NCI-H226 (cell line): ENCODE results near the gene SLC25A44.
"Not testable (repeated sequence)": the region's sequence is repeated elsewhere in the genome, so short reads cannot be mapped to it uniquely, and the experiment has no call there.

Experiments
- DNase-seq: peaks from one replicate; pipeline ENCODE4 v3.0.0-alpha.2; 2015

Gene SLC25A44

DNA sequence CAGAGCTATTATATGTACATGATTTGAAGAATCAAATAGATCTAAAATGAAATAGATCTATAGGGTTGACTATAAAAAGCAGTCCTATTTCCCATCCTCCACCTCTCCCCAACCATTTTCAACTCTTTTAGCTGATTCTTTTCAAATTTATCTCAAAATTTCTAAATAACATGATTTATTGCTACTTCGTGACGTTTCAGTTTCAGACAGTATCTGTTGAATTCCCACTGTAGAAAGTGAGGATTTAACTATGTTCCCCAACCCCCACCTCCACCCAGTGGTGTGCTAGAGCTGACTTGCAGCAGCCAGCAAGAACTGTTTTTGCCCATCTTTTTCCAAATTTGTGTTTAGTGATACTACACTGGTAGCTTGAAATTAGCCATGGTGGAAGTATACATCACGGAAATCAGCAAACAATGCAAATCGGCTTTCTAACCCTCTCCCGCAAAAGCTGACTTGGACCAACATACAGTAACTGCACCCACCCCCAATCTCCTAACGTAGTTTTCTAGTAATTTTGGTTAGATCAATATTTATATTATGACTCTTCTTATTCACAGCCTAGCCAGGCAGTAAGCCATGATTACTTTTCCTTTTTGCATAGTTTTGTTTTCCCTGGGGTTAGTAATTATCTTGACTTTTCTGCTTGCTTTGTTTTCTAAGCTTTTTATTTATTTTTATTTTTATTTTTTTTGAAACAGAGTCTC, 29.6 kb upstream of the SLC25A44 start:
- no peak for DNase-seq

DNA sequence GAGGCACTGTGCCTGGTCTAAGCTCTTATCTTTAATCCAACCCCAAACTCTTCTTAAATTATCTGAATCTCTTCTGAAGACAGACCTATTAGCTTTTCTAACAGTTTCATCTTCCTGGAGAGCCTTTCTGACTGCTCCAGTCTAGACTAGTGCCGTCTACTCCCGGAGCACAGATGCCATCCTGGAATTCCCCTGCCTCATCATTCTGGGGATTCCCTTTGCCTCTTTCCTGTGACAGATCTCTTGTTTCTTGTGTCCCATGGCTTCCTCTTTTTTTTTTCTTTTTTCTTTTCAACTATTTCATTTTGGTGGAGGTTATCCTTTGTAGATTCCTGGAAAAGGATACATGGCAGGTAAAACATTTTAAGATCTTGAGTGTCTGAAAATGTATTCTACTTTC, 28.8 kb upstream of the SLC25A44 start:
- no peak for DNase-seq

DNA sequence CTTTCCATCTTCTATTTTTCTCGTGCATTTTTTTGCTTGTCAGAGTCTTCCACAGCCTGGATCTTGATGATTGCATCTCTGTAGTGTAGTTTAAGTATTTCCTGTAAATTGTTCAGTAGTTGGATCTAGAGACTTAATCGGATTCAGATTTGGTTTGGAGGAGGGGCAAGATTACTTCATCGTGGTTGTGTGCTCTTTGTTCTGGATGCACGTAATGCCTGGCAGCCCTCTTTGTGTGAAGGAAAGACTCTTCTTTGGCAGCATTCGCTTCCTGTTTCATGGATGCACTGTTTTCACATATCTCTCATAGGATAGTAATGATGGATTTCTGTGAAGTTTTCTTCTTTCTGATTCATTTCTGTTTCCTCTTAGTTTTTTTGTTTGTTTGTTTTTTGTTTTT, 26.4 kb upstream of the SLC25A44 start:
- DNase-seq = no peak

DNA sequence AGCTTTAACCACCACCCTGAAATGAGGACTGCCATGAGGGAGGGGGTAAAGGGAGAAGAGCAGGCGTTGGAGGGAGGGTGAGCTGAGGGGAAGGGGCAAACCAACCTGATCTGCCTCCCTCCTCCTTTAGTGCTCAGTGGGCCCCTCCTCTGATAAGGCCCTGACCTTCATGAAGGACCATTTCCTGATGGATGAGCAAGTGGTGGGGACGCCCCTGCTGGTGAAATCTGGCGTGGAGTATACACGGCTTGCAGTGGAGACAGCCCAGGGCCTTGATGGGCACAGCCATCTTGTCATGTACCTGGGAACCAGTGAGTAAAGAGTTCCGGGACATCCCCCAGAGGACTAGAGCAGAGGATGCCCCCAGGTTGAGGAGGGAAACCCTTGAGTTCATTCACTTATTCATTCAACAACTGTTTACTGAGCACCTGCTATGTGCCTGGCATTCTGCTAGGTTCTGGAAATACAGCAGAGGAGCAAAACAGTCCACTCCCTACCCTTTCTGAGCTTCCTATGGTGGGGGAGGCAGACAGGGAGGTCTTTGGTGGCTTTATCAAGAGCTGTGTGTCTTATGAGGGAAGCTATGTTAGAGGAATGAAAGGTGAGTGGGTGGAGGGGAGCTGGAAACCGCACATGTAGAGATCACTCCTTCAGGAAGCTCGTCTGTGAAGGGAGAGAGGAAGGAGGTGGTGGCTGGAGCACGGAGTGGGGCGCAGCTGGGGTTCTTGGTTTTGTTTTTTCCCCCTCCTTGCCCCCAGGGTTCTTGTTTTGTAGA, 21.0 kb upstream of the SLC25A44 start:
- no peak for DNase-seq

DNA sequence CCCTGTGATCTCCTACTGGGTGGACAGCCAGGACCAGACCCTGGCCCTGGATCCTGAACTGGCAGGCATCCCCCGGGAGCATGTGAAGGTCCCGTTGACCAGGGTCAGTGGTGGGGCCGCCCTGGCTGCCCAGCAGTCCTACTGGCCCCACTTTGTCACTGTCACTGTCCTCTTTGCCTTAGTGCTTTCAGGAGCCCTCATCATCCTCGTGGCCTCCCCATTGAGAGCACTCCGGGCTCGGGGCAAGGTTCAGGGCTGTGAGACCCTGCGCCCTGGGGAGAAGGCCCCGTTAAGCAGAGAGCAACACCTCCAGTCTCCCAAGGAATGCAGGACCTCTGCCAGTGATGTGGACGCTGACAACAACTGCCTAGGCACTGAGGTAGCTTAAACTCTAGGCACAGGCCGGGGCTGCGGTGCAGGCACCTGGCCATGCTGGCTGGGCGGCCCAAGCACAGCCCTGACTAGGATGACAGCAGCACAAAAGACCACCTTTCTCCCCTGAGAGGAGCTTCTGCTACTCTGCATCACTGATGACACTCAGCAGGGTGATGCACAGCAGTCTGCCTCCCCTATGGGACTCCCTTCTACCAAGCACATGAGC, 17.2 kb upstream of the SLC25A44 start:
- no peak for DNase-seq

DNA sequence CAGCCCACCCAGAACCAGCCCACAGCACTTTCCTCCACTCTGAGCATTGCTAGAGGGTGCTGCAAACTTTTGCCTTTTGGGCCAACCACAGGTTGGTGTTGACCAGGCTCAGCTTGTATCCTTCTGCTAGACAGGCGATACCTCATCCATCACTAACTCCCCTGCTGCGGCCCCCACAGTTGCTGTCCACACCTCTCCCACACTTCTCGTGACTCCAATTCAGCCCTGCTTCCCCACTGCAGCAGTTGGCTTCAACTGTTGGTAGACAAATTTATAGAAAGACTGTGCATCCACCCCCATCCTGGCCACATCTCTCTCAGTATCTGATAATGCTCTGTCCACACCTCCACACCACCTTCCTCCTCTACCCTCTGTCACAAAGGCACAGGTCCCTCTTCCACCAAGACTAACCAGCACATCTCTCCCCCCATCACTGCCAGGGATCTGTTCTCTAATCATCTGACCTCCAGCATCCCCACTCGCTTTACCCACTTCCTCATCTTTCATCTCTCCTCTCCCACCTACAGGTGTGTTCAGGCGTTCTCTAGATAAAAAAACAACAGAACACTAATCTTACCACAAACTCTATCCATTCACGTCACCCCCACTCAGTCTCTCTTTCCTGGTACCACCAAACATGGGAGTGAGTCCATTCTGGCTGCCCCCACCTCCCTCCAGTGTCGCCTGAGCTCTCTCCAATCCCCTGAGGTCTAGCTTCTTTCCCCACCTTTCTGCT, 15.8 kb upstream of the SLC25A44 start:
- DNase-seq = no peak

DNA sequence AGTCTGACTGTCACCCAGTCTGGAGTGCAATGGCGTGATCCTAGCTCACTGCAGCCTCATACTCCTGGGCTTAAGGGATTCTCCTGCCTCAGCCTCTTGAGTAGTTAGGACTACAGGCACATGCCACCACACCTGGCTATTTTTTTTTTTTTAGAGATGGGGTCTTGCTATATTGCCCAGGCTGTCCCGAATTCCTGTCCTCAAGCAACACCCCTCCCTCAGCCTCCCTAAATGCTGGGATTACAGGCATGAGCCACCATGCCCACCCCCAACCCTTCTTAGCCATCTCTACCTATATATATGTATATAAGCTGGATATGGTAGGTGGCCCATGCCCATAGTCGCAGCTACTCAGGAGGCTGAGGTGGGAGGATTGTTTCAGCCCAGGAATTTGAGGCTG, 13.4 kb upstream of the SLC25A44 start:
- no peak for DNase-seq

DNA sequence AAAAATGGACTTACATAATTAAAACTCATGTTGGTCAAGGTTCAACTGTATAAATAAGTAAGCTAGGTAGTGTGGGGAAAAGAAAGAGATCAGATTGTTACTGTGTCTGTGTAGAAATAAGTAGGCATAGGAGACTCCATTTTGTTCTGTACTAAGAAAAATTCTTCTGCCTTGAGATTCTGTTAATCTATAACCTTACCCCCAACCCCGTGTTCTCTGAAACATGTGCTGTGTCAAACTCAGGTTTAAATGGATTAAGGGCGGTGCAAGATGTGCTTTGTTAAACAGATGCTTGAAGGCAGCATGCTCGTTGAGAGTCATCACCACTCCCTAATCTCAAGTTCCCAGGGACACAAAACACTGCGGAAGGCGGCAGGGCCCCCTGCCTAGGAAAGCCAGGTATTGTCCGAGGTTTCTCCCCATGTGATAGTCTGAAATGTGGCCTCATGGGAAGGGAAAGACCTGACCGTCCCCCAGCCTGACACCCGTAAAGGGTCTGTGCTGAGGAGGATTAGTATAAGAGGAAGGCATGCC, 12.4 kb upstream of the SLC25A44 start:
- not testable (repeated sequence) for DNase-seq

DNA sequence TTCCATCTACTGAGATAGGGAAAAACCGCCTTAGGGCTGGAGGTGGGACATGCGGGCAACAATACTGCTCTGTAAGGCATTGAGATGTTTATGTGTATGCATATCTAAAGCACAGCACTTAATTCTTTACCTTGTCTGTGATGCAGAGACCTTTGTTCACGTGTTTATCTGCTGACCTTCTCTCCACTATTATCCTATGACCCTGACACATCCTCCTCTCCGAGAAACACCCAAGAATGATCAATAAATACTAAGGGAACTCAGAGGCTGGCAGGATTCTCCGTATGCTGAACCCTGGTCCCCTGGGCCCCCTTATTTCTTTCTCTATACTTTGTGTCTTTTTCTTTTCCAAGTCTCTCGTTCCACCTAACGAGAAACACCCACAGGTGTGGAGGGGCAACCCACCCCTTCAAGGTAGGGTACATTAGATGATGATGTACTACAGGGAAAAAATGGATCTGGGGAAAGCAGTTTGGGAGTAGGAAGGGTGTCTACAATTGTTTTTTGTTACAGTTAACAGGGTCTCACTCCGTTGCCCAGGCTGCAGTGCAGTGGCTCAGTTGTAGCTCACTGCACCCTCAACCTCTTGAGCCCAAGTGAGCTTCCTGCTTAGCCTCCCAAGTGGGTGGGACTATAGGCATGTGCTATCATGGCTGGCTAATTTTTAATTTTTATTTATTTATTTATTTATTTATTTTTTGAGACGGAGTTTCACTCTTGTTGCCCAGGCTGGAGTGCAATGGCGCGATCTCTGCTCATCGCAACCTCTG, 11.7 kb upstream of the SLC25A44 start:
- DNase-seq = not testable (repeated sequence)

DNA sequence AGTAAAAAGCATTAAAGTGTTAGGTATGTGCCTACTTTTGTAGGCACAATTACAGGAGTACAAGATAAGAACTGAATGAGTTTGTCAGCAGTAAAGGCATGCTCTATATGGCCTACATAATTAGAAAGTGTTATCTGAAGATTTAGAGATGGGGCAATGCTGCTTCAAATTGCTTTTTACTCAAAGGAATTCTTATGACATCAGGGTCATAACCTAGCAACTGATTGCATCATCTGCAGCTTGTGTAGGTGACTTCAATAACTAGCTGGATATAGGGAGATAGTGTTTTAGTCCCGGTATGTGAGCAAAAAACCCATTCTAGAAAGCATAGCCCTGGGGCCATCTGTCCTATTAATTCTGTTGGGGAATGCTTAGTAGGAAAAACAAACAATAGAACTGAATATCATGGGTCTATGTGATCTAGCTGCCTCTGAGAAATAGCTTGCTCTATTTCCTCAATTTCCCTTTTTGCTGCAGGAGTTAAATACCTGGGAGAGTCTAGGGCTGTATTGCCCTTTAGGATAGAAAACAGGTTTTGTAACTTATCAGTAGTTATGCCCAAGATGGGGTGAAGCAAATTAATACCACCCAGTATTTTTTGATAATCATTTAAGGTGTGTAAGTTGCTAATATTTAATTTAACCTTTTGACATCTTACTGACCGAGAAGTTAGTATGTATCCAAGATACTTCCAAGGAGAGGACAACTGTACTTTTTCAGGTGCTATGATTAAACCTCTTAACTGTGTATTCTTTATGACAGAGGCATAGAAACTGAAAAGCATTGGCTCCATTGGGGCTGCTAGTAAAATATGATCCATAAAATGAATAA, 7.3 kb upstream of the SLC25A44 start:
- not testable (repeated sequence) for DNase-seq

DNA sequence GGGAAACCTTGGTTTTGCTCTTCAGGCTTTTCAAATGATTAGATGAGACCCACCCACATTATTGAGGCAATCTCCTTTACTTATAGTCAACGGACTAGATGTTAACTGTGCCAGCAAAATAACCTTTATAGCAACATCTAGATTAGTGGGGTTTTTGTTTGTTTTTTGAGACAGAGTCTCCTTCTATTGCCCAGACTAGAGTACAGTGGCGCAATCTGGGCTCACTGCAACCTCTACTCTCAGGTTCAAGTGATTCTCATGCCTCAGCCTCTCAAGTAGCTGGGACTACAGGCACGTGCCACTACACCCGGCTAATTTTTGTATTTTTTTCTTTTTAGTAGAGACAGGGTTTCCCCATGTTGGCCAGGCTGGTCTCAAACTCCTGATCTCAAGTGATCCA, 3.6 kb upstream of the SLC25A44 start:
- DNase-seq = not testable (repeated sequence)

DNA sequence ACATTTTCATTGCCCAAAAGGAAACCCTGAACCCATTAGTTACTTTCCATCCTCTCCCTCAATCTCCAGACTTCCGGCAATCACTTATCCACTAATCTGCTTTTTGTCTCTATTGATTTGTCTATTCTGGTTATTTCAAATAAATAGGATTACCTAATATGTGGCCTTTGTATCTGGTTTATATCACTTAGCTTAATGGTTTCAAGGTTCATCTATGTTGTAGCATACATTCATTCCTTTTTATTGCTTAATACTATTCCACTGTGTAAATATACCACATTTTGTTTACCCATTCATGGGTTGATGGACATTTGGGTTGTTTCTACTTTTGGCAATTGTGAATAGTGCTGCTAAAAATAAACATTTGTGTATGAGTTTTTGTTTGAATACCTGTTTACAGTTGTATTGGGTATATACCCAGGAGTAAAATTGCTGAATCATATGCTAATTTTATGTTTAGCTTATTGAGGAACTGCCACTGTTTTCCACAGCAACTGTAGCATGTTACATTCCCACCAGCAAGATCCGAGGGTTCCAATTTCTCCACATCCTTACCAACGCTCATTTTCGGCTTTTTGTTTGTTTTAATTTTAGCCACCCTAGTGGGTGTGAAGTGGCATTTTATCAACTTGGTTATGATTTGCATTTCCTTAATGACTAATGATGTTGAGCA, 2.5 kb upstream of the SLC25A44 start:
- no peak for DNase-seq

DNA sequence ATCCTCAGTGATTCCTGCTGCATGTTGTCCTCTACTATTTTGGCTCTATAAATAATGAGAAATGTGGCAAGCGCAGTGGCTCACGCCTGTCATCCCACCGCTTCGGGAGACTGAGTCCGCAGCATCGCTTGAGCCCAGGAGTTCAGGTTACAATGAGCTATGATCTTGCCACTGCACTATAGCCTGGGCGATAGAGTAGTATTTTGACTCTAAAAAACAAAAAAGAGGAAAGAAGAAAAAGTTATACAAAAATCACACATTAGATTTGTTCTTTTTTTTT, 756 bp upstream of the SLC25A44 start:
- DNase-seq = no peak

DNA sequence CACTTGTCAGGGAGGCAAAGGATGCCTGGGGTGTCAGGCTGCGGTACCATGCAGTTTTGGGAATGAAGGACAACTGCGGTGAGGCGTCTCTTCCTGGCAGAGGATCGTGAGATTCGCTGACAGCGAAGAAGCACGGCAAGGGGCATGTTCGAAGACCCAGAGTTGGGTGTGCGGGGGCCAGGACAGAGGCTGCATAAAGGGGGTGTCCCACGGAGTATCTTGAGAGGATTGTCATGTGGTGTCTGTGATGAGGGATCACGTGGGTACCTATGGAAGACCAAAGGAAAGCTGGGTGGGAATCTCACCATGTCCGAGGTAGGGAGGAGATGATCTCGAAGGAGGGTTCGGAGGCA, 372 bp downstream of the SLC25A44 start:
- DNase-seq = no peak

DNA sequence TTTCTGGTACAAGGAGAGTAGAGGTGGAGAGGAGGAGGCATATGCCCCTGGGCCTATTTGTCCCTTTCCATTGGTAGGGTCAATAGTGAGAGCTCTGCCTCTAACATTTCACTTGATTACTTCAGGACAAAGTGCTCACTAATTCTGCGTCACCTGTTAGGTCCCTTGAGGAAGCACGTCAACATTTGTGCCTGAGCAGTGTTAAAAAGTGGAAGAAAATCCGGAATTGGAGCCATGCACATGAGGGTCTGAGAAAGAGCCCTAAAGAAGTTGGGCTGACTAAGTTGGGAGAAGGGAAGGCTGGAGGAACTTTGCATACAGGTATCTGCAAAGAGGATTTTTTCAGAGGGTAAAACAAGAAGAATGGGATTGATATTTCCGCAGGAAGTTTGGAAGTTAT, 1.9 kb downstream of the SLC25A44 start:
- DNase-seq = no peak

DNA sequence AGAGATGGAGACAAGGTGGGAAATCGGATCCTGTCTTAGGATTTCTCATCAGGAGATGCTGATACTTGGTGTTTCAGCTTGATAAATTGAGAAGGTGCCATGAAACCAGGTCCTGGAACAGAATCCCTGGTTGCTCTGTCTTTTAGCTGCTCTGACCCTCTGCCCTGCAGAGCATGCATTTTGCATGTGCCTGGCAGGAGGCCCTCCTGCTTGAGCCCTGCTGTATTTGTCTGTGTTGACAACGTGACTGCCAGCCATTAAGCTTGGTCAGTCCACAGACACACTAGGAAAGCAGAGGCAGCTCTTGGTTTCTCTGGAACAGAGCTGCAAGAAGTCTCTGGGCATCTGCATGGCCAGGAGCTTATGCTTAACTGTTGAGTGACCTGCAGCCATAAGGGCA, 2.5 kb downstream of the SLC25A44 start:
- DNase-seq = no peak

DNA sequence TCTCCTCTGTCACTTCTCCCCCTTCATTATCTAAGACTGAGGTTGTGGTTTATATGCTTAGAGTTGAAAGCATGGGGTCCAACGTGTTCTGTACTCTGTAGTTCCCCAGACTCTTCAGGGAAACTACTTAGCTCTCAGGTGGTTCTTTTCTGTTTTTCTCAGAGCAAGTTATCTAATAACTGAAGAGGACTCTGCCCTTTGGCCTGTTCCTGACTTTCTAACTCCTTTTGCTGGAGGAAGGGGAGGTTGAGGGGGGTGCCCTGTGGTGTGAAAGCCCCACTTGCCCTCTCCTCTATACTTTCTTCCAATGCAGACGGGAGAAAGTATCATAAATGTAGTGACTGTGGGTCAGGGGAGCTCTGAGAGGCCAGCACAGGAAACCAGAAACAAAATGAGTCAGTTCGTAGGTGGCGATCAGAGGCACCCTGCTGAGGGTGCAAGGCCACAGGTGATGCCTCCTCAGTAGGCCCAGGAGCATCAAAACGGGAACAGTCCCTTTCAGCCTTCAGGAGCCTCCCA, 5.0 kb downstream of the SLC25A44 start:
- no peak for DNase-seq

DNA sequence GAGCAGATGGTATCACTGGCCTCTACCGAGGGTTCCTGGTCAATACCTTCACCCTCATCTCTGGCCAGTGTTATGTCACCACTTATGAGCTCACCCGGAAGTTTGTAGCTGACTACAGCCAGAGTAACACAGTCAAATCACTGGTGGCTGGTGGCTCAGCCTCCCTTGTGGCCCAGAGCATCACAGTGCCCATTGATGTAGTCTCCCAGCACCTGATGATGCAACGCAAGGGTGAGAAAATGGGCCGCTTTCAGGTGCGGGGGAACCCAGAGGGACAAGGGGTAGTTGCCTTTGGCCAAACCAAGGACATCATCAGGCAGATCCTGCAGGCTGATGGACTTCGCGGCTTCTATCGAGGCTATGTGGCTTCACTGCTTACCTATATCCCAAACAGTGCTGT, 6.1 kb downstream of the SLC25A44 start:
- no peak for DNase-seq

DNA sequence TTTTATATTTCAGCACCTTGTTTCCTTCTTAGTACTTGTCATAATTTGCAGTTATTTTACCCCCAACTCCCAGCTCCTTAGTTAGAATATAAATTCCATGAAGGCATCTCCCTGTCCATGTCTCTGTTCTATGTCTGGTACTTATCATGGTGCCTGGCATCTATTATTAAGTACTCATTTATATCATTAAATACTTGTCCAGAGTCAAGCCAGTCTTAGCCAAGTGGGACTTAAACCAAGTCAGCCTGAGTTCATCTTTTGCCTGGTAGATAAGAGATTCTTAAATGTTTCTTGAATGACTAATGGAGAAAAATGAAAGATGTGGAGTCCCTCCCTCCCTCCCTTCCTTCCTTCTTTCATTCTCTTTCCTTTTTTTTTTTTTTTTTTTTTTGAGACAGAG, 9.4 kb downstream of the SLC25A44 start:
- peak; percentile 82 for DNase-seq

DNA sequence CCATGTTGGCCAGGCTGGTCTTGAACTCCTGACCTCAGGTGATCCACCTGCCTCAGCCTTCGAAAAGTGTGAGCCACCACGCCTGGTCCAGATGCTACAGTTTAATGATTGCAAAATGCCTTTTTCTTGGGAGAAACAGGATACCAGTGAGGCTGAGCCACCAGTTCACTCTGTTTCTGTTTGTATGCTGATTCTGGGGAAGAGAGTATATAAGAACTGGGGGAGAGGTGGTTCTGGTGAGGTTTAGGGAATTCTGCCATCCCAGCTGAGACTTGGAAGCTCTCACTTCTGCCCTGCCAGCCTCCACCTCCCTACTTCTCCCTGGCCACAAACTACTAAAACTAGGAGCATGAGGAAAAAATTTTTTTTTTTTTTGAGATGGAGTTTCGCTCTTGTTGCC, 10.8 kb downstream of the SLC25A44 start:
- DNase-seq = peak; percentile 31

DNA sequence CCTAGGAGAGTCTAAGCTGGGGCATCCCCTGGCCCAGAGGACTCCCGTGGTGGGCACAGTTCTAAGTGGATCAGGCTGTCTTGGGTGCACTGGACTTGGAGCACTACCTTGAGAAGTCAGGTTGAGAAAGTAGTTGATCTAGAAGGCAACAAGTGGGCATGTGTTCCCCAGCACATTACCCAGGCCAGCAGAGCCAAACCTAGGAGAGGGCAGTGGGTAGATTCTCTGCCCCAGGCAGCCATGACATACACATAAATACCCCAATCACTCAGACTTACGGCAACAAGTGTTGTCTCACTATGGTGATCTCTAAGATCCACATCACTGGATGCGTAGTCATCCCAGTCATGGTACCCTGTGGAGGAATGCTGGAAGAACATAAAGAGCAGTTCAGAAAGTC, 17.3 kb downstream of the SLC25A44 start:
- no peak for DNase-seq
